RWPE1 (cell line): ENCODE data around the gene ST13.
"Not testable (repeated sequence)": the region's sequence is repeated elsewhere in the genome, so short reads cannot be mapped to it uniquely, and the experiment has no call there.

Source experiments
- CTCF ChIA-PET: fragments of 350-600 bp; sonication (Branson Sonifier 250); formaldehyde crosslinking; extraction: SDS; loops from one replicate; lab custom pipeline; 2021; lab: Yijun Ruan, JAX
- POLR2A ChIA-PET: fragments of 400-600 bp; formaldehyde crosslinking; extraction: SDS; loops from one replicate; lab custom pipeline; 2020; ENCODE audit warnings: antibody characterized with exemption; ENCODE audit not compliant: low non-redundant PET; lab: Yijun Ruan, JAX
- DNase-seq: peaks from one replicate; pipeline ENCODE4 v3.0.0; 2012; ENCODE audit warnings: low spot score
- H3K27ac ChIP-seq: fragments of 450-650 bp; 2 replicates; pipeline ENCODE4 v1.5.1; 2017
- CTCF ChIP-seq: fragments of 450-650 bp; conservative IDR thresholded peaks from 2 replicates; pipeline ENCODE4 v1.5.1; 2017; ENCODE audit warnings: low read depth, mild to moderate bottlenecking

The ST13 gene

GRCh38 chr22:40878922-40879321 lies 22.5 kb upstream of the ST13 start:
- ChIA-PET POLR2A (no interaction called here), CTCF (no interaction called here)
- no peak overlapping the region for H3K27ac ChIP-seq
- TF ChIP-seq CTCF, result no peak
- DNase-seq, result no peak

GRCh38 chr22:40877488-40877887 lies 21.0 kb upstream of the ST13 start:
- POLR2A ChIA-PET, result no interaction called here
- no peak overlapping the region for H3K27ac ChIP-seq
- no peak for DNase-seq
- no peak for TF ChIP-seq CTCF
- CTCF ChIA-PET, result interaction anchor here (0.6 to 0.7 kb wide), 2 partner anchors 59 to 161 kb away, joined by 3 read pairs; no protein-coding TSS in a partner anchor

GRCh38 chr22:40876907-40877306 lies 20.5 kb upstream of the ST13 start:
- no peak for TF ChIP-seq CTCF
- DNase-seq, result no peak
- ChIA-PET CTCF (interaction anchor here (0.6 kb wide), 1 partner anchor 59 kb away, joined by 3 read pairs; no protein-coding TSS in a partner anchor), POLR2A (no interaction called here)
- no peak overlapping the region for H3K27ac ChIP-seq

GRCh38 chr22:40875111-40875510 lies 18.7 kb upstream of the ST13 start:
- CTCF ChIA-PET, result no interaction called here
- H3K27ac ChIP-seq, result no peak overlapping the region
- POLR2A ChIA-PET, result no interaction called here
- no peak for TF ChIP-seq CTCF
- no peak for DNase-seq

- ChIA-PET POLR2A (no interaction called here), CTCF (no interaction called here)
- TF ChIP-seq CTCF, result no peak
- H3K27ac ChIP-seq, result no peak overlapping the region
- no peak for DNase-seq
Measured at GRCh38 chr22:40874016-40874415, 17.6 kb upstream of the ST13 start.

- POLR2A ChIA-PET, H3K27ac ChIP-seq, DNase-seq: not testable (repeated sequence)
- CTCF ChIA-PET, result interaction anchor here (0.6 kb wide), 1 partner anchor 90 kb away, joined by 4 read pairs; no protein-coding TSS in a partner anchor
Measured at GRCh38 chr22:40868379-40868778, 11.9 kb upstream of the ST13 start.

GRCh38 chr22:40867109-40867508 lies 10.7 kb upstream of the ST13 start:
- no peak for TF ChIP-seq CTCF
- CTCF ChIA-PET, result interaction anchor here (0.7 kb wide), 1 partner anchor 1434 kb away, joined by 3 read pairs; no protein-coding TSS in a partner anchor
- POLR2A ChIA-PET, result no interaction called here

More at GRCh38 chr22:40867109-40867508, 10.7 kb upstream of the ST13 start:
- no peak for DNase-seq
- no peak overlapping the region for H3K27ac ChIP-seq
